GM06990 (cell line): ENCODE measurements around the gene SVOP.

Source experiments
- DNase-seq: peaks from one replicate; pipeline ENCODE4 v3.0.0-alpha.2; 2011; ENCODE audit not compliant: insufficient read length; ENCODE audit errors: extremely low read depth
- H3K27me3 ChIP-seq: replicated peaks from 2 replicates; pipeline ENCODE4 v1.6.0; 2011; ENCODE audit warnings: low read length; ENCODE audit not compliant: control insufficient read depth, insufficient read depth
- H3K36me3 ChIP-seq: 2 replicates; pipeline ENCODE4 v1.5.1; 2011; ENCODE audit warnings: low read length; ENCODE audit not compliant: control insufficient read depth, insufficient read depth
- H3K4me3 ChIP-seq: replicated peaks from 2 replicates; pipeline ENCODE4 v1.5.1; 2011; ENCODE audit warnings: low read depth, mild to moderate bottlenecking, control low read depth, low read length
- TF ChIP-seq, protein P1 (sequence below): IDR thresholded peaks from 2 replicates; pipeline ENCODE4 v1.5.1; 2011; ENCODE audit warnings: low read length, control low read depth, mild to moderate bottlenecking, inconsistent platforms; ENCODE audit not compliant: insufficient read depth, poor library complexity, severe bottlenecking

Gene SVOP

DNA sequence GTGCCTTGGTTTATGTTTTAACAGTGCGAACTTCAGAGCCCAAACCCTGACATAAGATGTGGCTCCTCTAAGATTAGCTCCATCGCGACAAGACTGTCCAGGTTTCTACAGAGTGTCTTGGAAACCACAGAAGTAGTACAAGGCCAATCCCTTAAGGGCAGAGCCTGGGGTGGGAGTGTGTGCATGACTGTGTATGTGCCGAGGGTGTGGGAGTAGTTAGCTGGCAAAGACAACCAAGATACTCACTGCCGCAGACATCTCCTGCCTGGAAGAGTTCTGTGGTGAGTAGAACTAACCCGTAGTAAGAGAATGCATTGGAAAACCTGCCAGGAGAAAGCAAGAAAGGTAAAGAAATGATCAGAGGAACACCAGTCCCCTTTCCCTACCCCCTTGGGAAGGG lies 86.9 kb downstream of the SVOP start:
- H3K4me3 ChIP-seq, result no peak overlapping the region
- no peak for DNase-seq
- no peaks in the 10 kb centered on the region for H3K36me3 ChIP-seq
- TF ChIP-seq, protein P1, sequence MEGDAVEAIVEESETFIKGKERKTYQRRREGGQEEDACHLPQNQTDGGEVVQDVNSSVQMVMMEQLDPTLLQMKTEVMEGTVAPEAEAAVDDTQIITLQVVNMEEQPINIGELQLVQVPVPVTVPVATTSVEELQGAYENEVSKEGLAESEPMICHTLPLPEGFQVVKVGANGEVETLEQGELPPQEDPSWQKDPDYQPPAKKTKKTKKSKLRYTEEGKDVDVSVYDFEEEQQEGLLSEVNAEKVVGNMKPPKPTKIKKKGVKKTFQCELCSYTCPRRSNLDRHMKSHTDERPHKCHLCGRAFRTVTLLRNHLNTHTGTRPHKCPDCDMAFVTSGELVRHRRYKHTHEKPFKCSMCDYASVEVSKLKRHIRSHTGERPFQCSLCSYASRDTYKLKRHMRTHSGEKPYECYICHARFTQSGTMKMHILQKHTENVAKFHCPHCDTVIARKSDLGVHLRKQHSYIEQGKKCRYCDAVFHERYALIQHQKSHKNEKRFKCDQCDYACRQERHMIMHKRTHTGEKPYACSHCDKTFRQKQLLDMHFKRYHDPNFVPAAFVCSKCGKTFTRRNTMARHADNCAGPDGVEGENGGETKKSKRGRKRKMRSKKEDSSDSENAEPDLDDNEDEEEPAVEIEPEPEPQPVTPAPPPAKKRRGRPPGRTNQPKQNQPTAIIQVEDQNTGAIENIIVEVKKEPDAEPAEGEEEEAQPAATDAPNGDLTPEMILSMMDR, result no peak
- no peaks in the 10 kb centered on the region for H3K27me3 ChIP-seq

DNA sequence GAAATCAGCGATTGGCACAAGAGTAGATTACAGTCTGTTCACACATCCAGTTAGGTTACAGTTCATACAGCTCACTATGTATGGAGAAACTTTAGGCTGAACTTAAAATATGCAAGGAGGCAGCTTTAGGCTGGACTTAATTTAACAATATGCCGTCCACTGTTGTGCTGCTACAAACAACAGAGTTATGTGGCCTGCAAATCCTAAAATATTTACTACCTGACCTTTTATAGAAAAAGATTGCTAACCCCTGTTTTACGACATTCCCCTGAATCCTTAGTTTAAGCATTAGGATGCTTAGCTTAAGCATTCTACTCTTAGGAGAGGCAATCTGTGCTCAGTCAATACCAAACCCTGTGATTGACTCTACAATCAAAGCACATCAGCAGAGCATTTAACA lies 90.1 kb downstream of the SVOP start:
- DNase-seq, result no peak
- H3K36me3 ChIP-seq, result no peaks in the 10 kb centered on the region
- TF ChIP-seq, protein P1, result no peak
- H3K4me3 ChIP-seq, result no peak overlapping the region
- no peaks in the 10 kb centered on the region for H3K27me3 ChIP-seq

DNA sequence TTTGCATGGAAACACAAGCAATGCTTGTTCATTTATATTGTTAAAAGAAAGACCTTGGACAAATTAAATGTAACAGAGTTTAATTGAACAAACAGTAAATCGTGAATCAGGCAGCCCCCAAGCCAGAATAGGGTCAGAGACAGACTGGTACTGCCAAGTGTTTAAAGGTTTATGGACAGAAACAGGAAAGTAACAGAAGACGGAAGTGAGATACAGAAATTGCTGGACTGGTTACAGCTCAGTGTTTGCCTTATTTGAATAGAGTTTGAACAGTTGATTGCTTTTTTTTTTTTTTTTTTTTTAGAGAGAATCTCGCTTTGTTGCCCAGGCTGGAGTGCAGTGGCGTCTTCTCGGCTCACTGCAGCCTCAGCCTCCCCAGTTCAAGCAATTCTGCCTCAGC lies 90.7 kb downstream of the SVOP start:
- TF ChIP-seq, protein P1, result no peak
- Histone ChIP-seq H3K27me3 (no peaks in the 10 kb centered on the region), H3K36me3 (no peaks in the 10 kb centered on the region), H3K4me3 (no peak overlapping the region)
- no peak for DNase-seq

DNA sequence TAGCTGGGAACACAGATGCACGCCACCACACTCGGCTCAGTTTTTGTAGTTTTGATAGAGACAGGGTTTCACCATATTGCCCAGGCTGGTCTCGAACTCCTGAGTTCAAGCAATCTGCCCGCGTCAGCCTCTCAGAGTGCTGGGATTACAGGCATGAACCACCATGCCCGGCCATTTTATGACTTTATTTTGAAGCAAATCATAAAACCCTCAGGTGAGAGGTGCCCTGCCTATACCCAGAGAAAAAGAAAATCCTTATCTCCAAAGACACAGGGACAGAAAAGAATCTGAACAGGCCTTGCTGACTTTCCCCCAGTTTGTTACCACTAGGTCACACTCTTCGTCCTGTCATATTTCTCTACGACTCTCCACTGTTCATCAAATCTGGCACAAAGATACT lies 92.2 kb downstream of the SVOP start:
- H3K4me3 ChIP-seq, result no peak overlapping the region
- no peaks in the 10 kb centered on the region for H3K27me3 ChIP-seq
- DNase-seq, result no peak
- TF ChIP-seq, protein P1, result no peak
- no peaks in the 10 kb centered on the region for H3K36me3 ChIP-seq

DNA sequence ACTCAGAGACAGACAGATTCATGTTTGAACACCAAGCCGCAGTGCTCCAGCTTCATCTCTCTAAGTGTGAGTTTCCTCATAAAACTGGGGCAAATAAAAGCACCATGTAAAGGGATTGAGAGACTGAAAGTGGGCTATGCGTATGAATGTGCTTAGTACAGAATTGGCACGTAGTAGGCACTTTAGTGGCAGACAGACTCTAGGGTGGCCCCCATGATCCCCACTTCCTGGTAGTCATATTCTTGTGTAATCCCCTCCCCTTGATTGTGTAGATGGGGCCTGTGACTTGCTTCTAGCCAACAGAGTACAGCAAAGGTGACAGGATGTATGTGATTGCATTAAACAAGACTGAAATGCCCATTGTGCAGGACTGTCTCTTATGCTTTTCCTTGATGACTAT lies 98.0 kb downstream of the SVOP start:
- TF ChIP-seq, protein P1, result no peak
- H3K4me3 ChIP-seq, result no peak overlapping the region
- no peaks in the 10 kb centered on the region for H3K36me3 ChIP-seq
- no peaks in the 10 kb centered on the region for H3K27me3 ChIP-seq
- no peak for DNase-seq

DNA sequence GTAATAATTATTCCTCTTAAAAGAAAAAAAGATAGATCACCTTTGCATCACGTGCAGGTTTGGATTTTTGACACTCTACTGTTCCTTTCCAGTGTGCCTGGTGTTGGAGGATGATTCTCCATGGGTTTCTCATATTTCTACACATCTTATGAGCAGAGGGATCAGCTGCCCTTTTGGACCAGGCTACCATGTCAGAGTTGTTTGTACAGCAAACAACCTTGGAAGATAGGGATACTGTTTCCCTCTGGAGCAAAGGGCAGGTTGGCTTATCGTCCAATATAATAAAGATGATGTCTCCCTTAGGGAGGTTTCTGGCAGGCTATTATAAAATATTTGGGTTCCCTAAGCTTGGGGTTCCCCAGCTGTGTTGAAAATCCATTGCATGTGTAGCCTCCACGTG lies 98.9 kb downstream of the SVOP start:
- Histone ChIP-seq H3K4me3 (no peak overlapping the region), H3K36me3 (no peaks in the 10 kb centered on the region), H3K27me3 (no peaks in the 10 kb centered on the region)
- no peak for DNase-seq
- TF ChIP-seq, protein P1, result no peak
